PFSK-1 (cell line): ENCODE data around the gene KIAA1210.

Experiments
- POLR2AphosphoS5 ChIP-seq: IDR thresholded peaks from 2 replicates; pipeline ENCODE4 v1.6.1; 2012; ENCODE audit warnings: low read depth, mild to moderate bottlenecking, control low read depth, low read length, moderate library complexity
- SIN3A ChIP-seq: IDR thresholded peaks from 2 replicates; pipeline ENCODE4 v1.6.1; 2012; ENCODE audit warnings: mild to moderate bottlenecking, low read length, moderate library complexity, borderline replicate concordance; ENCODE audit not compliant: insufficient read depth
- TAF1 ChIP-seq: IDR thresholded peaks from 2 replicates; pipeline ENCODE4 v1.6.1; 2012; ENCODE audit warnings: low read length, control low read depth, borderline replicate concordance; ENCODE audit not compliant: insufficient read depth

GRCh38 chrX:119158226-119158625 lies 30.6 kb upstream of the KIAA1210 start:
- TF ChIP-seq POLR2AphosphoS5 (no peak), TAF1 (no peak), SIN3A (no peak)
